NOMO-1 treated with DMSO at 0.1 percent for 48 hours (cell line): ENCODE measurements around the gene ISG15.

Experiments
- DNase-seq: peaks from one replicate; lab custom pipeline; 2025; ENCODE audit not compliant: unreplicated experiment; lab: John Stamatoyannopoulos, UW

The ISG15 gene

GRCh38 chr1:1058921-1059493 lies 45.7 kb downstream of the ISG15 start:
- DNase-seq = peak; percentile 47

GRCh38 chr1:1059494-1060280 lies 46.4 kb downstream of the ISG15 start:
- peak; percentile 62 for DNase-seq

GRCh38 chr1:1060281-1061000 lies 47.1 kb downstream of the ISG15 start:
- no peak for DNase-seq

GRCh38 chr1:1061682-1062345 lies 48.5 kb downstream of the ISG15 start:
- no peak for DNase-seq

GRCh38 chr1:1062348-1063163 lies 49.3 kb downstream of the ISG15 start:
- DNase-seq = no peak

- DNase-seq = no peak
These were observed 50.1 kb downstream of the ISG15 start for GRCh38 chr1:1063261-1063944.
